Ishikawa (cell line): Measurements from ENCODE around the gene SLC25A14.

ENCODE experiments used
- CEBPB ChIP-seq: IDR thresholded peaks from 2 replicates; pipeline ENCODE4 v1.6.1; 2012
- CREB1 ChIP-seq: IDR thresholded peaks from 2 replicates; pipeline ENCODE4 v1.6.1; 2012; ENCODE audit warnings: low read depth
- EGR1 ChIP-seq: IDR thresholded peaks from 2 replicates; pipeline ENCODE4 v1.6.1; 2012
- EP300 ChIP-seq: IDR thresholded peaks from 2 replicates; pipeline ENCODE4 v1.6.1; 2012; ENCODE audit warnings: borderline replicate concordance
- FOXM1 ChIP-seq: IDR thresholded peaks from 2 replicates; pipeline ENCODE4 v1.6.1; 2012; ENCODE audit warnings: low read depth, borderline replicate concordance
- NFIC ChIP-seq: IDR thresholded peaks from 2 replicates; pipeline ENCODE4 v1.6.1; 2012
- RAD21 ChIP-seq: IDR thresholded peaks from 2 replicates; pipeline ENCODE4 v1.6.1; 2012; ENCODE audit warnings: low read depth
- TAF1 ChIP-seq: IDR thresholded peaks from 2 replicates; pipeline ENCODE4 v1.6.1; 2012; ENCODE audit warnings: low read depth, mild to moderate bottlenecking
- TCF12 ChIP-seq: IDR thresholded peaks from 2 replicates; pipeline ENCODE4 v1.6.1; 2012; ENCODE audit warnings: low read depth
- TEAD4 ChIP-seq: IDR thresholded peaks from 2 replicates; pipeline ENCODE4 v1.6.1; 2012
- YY1 ChIP-seq: IDR thresholded peaks from 2 replicates; pipeline ENCODE4 v1.6.1; 2012; ENCODE audit warnings: low read depth
- ZBTB7A ChIP-seq: IDR thresholded peaks from 2 replicates; pipeline ENCODE4 v1.6.1; 2012; ENCODE audit warnings: low read depth
- TF ChIP-seq, protein P1 (sequence below): IDR thresholded peaks from 2 replicates; pipeline ENCODE4 v1.6.1; 2012
- TF ChIP-seq, protein P2 (sequence below): IDR thresholded peaks from 2 replicates; pipeline ENCODE4 v1.6.1; 2012

Gene SLC25A14

DNA sequence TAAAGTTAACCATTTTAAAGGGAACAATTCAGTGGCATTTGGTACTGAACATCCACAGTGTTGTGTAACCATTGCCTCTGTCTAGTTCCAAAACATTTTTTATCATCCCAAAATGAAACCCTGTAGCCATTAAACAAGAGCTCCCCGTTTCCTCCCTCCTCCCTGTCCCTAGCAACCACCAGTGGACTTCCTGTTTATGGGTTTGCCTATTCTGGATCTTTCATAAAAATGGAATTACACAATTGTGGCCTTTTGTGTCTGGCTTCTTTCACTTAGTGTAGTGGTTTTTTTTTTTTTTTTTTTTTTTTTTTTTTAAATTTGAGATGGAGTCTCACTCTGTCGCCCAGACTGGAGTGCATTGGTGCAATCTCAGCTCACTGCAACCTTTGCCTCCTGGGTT is 73.7 kb downstream of the SLC25A14 start:
- TF ChIP-seq, protein P1, sequence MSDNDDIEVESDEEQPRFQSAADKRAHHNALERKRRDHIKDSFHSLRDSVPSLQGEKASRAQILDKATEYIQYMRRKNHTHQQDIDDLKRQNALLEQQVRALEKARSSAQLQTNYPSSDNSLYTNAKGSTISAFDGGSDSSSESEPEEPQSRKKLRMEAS = no peak
- TF ChIP-seq, protein P2, sequence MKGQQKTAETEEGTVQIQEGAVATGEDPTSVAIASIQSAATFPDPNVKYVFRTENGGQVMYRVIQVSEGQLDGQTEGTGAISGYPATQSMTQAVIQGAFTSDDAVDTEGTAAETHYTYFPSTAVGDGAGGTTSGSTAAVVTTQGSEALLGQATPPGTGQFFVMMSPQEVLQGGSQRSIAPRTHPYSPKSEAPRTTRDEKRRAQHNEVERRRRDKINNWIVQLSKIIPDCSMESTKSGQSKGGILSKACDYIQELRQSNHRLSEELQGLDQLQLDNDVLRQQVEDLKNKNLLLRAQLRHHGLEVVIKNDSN = no peak
- TF ChIP-seq TEAD4 = no peak
- TF ChIP-seq CREB1 = no peak
- TF ChIP-seq RAD21 = no peak
- TF ChIP-seq EP300 = no peak

DNA sequence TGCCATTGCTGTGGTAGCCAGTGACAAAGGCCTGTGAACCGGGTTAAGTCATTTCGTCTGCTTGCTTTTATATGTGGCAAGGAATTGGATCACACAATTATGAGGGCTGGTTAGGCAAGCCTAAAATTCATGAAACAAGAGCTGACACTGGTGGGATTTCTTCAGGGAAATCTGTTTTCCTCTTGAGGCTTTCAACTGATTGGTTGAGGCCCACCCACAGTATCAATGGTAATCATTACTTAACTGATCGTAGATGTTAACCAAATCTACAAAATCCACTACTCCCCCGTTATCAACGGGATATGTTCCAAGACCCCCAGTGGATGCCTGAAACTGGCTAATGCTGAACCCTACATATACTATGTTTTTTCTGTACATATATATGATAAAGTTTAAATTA is 75.1 kb downstream of the SLC25A14 start:
- TF ChIP-seq TEAD4 = no peak
- no peak for TF ChIP-seq ZBTB7A
- TF ChIP-seq RAD21 = no peak
- TF ChIP-seq EP300 = no peak
- TF ChIP-seq, protein P2 = no peak
- TF ChIP-seq NFIC = no peak
- TF ChIP-seq TCF12 = no peak

DNA sequence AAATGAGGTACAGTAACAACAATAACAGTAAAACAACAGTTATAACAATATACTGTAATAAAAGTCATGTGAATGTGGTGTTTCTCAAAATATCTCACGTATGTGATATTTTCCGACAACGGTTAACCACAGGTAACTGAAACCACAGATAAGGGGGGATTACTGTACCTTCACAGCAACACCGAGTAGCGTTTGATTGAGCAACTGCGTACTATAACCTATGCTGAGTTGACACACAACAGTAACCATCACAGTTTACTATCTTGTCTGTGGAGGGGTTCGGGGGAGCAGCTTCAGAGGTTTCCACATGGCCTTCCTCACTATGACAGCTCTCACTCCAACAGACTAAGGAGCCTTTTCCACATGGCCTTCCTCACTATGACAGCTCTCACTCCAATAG is 75.5 kb downstream of the SLC25A14 start:
- TF ChIP-seq, protein P2 = no peak
- no peak for TF ChIP-seq TEAD4

DNA sequence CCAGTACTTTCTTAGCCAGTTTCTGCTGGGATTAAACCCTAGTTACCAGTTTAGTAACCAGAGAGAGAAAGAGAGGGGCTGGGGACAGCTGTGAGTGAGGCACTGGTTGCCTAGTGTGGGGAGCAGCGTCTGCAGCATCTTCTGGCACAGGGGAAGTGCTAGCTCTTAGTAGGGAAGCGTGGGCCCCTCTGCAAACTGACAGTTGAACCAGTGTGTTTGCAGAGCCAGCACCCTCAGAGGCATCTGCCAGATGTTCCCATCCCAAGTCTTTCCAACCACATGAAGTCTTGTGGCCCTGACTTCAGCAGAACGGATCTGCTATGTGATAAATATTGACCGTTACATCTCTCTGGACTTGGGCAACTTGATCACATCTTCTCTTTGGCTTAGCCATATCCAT is 77.1 kb downstream of the SLC25A14 start:
- no peak for TF ChIP-seq CREB1
- no peak for TF ChIP-seq FOXM1
- TF ChIP-seq EP300 = no peak
- TF ChIP-seq TCF12 = no peak
- TF ChIP-seq ZBTB7A = no peak
- no peak for TF ChIP-seq YY1
- no peak for TF ChIP-seq EGR1
- no peak for TF ChIP-seq CEBPB
- no peak for TF ChIP-seq NFIC

DNA sequence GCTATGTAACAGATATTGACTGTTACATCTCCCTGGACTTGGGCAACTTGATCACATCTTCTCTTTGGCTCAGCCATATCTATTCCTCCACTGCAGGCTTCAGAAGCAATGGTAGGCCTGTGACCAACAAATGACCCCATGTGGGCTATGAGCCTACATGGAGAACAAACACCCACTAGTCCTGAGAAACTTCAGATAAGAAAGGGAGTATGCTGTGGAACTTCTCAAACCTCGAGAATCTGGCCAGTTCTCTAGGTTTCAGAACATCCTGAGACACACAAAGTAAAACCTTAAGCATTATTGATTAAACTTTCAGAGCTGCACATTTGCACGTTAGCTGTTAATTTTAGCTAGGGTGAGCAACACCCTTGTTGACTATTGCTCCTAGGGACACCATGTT is 78.3 kb downstream of the SLC25A14 start:
- TF ChIP-seq CREB1 = no peak
- TF ChIP-seq, protein P1 = no peak
- TF ChIP-seq TCF12 = no peak
- TF ChIP-seq, protein P2 = no peak
- TF ChIP-seq NFIC = no peak
- no peak for TF ChIP-seq YY1
- TF ChIP-seq FOXM1 = no peak

DNA sequence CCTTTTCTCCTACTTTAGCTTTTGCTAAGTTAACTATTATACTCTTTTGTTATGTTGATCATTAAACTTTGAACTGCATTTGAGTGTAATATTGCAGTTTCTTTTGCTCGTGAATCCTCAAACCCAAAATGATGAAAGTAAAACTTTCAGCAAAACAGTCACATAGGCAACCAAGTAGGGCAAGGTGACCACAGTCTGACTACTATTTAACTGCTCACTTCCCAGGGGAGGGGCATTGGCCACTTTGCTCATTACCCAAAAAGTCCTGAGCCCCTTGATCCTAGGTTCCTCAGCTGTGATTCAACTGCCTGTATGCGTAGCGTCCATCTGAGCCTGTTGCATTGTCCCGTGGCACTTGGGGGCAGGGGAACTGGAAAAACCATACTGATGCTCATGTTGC is 79.0 kb downstream of the SLC25A14 start:
- TF ChIP-seq TAF1 (no peak), NFIC (no peak), RAD21 (no peak), EGR1 (no peak)

DNA sequence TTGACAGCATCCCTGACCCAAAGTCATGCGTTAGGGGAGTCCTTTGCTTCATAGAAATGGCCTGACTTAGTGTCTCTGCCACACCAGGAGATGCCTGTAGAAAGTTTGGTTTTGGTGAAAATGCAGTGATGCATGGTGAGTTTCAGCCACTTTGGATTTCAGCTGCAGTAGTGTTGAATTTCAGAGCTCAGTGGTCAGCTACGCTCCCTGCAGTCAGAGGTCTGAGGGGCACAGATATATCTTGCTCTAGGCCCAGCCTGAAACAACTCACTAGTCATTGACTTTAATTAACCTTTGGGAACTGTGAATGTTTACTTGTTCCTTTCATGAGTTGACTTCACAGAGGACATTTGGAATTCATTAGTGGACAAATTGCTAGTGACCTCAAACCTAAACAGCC is 79.5 kb downstream of the SLC25A14 start:
- TF ChIP-seq, protein P1 = no peak
- TF ChIP-seq TAF1 = no peak
- TF ChIP-seq FOXM1 = no peak
- TF ChIP-seq ZBTB7A = no peak
